ENCODE results near the gene GNG7. TPM values are rescaled to one million over a fixed set of nuclear protein-coding genes. Genes with fewer than 3 reads are reported as not detected.
A peak's percentile ranks its signal among the peaks of the same experiment; 100 is the strongest.

The GNG7 gene
- total RNA-seq, 1 experiment from 2014 or later: 1.1 TPM

- no peaks in the 10 kb centered on the region for H3K79me2 ChIP-seq (ENCODE audit: low read length)
- POLR2A ChIA-PET (ENCODE audit: unreplicated experiment): no interaction called here
- H3K36me3 ChIP-seq (ENCODE audit: low read depth, low read length): no peaks in the 10 kb centered on the region
- TF ChIP-seq CTCF (conservative IDR thresholded peaks at IDR 0.05; ENCODE audit: low read depth, low read length): no peak
- TF ChIP-seq EZH2phosphoT487 (IDR thresholded peaks at IDR 0.05; ENCODE audit: borderline replicate concordance, low read length): no peak
- TF ChIP-seq EZH2 (IDR thresholded peaks at IDR 0.05; ENCODE audit: low read length, unreplicated experiment): no peak
- intact Hi-C loops (cut with micrococcal nuclease): no loop called here
- H3F3A ChIP-seq (ENCODE audit: low read length, unreplicated experiment): peaks cover 4% of the 10 kb centered on the region
- no peak overlapping the region for H3K4me2 ChIP-seq (ENCODE audit: low read length)
- H3K4me3 ChIP-seq (ENCODE audit: low read length): no peak overlapping the region
- DNase-seq: peak; percentile 40
- no peaks in the 10 kb centered on the region for H3K9me2 ChIP-seq (replicated peaks; ENCODE audit: low read length)
- no peak overlapping the region for H2AFZ ChIP-seq (ENCODE audit: low read length)
- no peaks in the 10 kb centered on the region for H4K20me1 ChIP-seq (ENCODE audit: low read length)
- no peak overlapping the region for H3K9ac ChIP-seq (ENCODE audit: low read length)
- H3K9me3 ChIP-seq (ENCODE audit: low read length): no peaks in the 10 kb centered on the region
- peak overlapping the region; percentile 74 for H3K27ac ChIP-seq (ENCODE audit: low read length)
- no TSS peak for BruUV-seq (replicated peaks)
- no peaks in the 10 kb centered on the region for H3K27me3 ChIP-seq (ENCODE audit: low read length)
- CTCF ChIA-PET: no interaction called here
- ATAC-seq: no peak
- peaks cover 42% of the 10 kb centered on the region for H3K4me1 ChIP-seq (ENCODE audit: insufficient read depth, low read length)
Observed at GRCh38 chr19:2528675-2529101, 173.8 kb downstream of the GNG7 start.

GRCh38 chr19:2527686-2528085, 174.8 kb downstream of the GNG7 start:
- Histone ChIP-seq H3K4me2 (ENCODE audit: low read length) (no peak overlapping the region), H3K4me1 (ENCODE audit: insufficient read depth, low read length) (peaks cover 34% of the 10 kb centered on the region)
- POLR2A ChIA-PET (ENCODE audit: unreplicated experiment): interaction anchor here (0.7 kb wide), 1 partner anchor 13 kb away, joined by 19 read pairs; no protein-coding TSS in a partner anchor

More at GRCh38 chr19:2527686-2528085, 174.8 kb downstream of the GNG7 start:
- BruUV-seq (replicated peaks): no TSS peak
- Histone ChIP-seq H2AFZ (ENCODE audit: low read length) (no peak overlapping the region), H3K9ac (ENCODE audit: low read length) (no peak overlapping the region), H3K36me3 (ENCODE audit: low read depth, low read length) (no peaks in the 10 kb centered on the region), H3K9me2 (replicated peaks; ENCODE audit: low read length) (no peaks in the 10 kb centered on the region), H3K27me3 (ENCODE audit: low read length) (no peaks in the 10 kb centered on the region), H3K4me3 (ENCODE audit: low read length) (no peak overlapping the region), H3K9me3 (ENCODE audit: low read length) (no peaks in the 10 kb centered on the region), H3F3A (ENCODE audit: low read length, unreplicated experiment) (peaks cover 4% of the 10 kb centered on the region), H3K27ac (ENCODE audit: low read length) (no peak overlapping the region), H4K20me1 (ENCODE audit: low read length) (no peaks in the 10 kb centered on the region), H3K79me2 (ENCODE audit: low read length) (no peaks in the 10 kb centered on the region)
- ATAC-seq (no peak), DNase-seq (no peak)
- CTCF ChIA-PET: interaction anchor here (0.6 kb wide), 1 partner anchor 37 kb away, joined by 3 read pairs; no protein-coding TSS in a partner anchor
- intact Hi-C loops (cut with micrococcal nuclease): no loop called here
- TF ChIP-seq CTCF (conservative IDR thresholded peaks at IDR 0.05; ENCODE audit: low read depth, low read length) (no peak), EZH2 (IDR thresholded peaks at IDR 0.05; ENCODE audit: low read length, unreplicated experiment) (no peak), EZH2phosphoT487 (IDR thresholded peaks at IDR 0.05; ENCODE audit: borderline replicate concordance, low read length) (no peak)
